Stimulated activated CD4-positive, alpha-beta T cell treated with anti-CD3 and anti-CD28 coated beads, Interleukin-1b, Interleukin-23, amount 100 ng/mL, for 1 hour (primary cell): ENCODE data around the gene NDUFB8.

ENCODE experiments used
- DNase-seq, 2 donors: peaks; one replicate each; pipeline ENCODE4 v3.0.0-alpha.2; 2020; ENCODE audit warnings: low read depth in 2 of 2

NDUFB8 gene

DNA sequence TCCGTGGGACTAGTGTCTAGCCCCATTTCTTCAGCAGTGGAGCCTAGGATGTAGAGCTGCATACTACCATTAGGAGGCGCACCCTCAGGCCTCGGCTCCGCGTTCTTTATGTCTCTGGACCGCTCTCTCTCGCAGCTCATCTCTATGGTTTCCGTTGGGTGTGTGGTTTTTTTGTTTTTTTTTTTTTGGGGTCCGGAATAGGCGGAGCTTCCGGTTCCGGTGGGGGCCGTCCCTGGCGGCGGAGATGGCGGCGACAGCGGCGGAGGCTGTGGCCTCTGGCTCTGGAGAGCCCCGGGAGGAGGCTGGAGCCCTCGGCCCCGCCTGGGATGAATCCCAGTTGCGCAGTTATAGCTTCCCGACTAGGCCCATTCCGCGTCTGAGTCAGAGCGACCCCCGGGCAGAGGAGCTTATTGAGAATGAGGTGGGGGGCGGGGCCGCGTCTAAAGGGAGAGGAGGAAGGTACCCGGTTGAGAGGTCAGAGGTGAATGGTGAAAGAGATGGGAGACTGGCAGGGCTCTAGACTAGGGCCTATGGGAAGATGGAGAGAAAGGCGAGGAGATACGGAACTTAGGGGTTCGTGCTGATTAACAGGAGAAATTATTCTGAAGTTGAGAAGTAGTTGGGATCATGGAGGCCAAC lies 6.2 kb upstream of the NDUFB8 start, which contains the start of gene HIF1AN:
HIF1AN (plus strand) TSS at position 229 of the 639 bp plus-strand sequence; CDS start at position 245, 16 bp downstream.
- DNase-seq = peak; percentile 70 to 82

DNA sequence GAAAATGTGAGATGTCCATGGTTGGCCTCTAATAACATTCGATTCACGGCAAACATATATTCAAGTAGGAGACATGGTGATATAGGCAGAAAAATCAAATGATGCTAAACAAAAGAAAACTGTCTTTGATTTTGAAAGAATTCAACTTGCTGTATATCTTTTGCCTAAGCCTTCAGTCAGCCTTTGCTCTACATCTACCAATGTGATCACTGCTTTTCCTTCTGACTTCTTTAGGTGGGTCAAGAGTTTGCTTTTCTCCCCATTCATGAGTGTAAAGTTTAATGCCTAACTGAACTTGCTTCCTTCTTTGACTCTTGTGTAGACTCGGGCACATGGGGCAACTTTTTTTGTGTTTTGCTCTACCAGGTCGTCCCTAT lies 5.7 kb upstream of the NDUFB8 start:
- no peak for DNase-seq

DNA sequence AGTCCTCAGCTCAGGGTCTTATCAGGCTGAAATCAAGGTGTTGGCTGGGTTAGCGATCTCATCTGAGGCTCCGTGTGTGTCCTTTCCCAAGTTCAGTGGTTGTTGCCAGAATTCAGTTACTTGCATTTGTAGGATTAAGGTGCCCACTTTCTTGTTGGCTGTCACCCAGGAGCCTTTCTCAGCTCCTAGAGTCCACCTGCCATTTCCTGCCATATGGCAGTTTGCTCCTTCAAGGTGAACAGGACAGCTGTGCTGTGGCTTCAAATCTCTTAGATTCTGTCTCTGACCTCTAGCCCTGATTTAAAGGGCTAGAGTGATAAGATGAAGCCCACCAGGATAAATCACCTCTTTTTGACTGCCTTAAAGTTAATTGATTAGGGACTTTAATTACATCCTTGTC lies 5.1 kb upstream of the NDUFB8 start:
- DNase-seq = no peak

DNA sequence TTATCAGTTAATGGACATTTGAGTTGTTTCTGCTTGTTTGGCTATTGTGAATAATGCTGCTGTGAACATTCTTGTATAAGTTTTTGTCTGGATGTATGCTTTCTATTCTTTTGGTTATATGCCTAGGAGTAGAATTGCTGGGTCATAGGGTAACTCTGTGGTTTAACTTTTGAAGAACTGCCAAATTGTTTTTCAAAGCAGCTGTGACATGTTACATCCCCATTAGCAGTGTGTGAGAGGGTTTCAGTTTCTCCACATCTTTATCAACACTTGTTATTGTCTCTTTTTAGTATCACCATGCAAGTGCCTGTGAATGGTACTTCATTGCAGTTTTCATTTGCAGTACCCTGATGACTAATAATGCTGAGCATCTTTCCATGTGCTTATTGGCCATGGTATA lies 2.1 kb upstream of the NDUFB8 start:
- no peak for DNase-seq

DNA sequence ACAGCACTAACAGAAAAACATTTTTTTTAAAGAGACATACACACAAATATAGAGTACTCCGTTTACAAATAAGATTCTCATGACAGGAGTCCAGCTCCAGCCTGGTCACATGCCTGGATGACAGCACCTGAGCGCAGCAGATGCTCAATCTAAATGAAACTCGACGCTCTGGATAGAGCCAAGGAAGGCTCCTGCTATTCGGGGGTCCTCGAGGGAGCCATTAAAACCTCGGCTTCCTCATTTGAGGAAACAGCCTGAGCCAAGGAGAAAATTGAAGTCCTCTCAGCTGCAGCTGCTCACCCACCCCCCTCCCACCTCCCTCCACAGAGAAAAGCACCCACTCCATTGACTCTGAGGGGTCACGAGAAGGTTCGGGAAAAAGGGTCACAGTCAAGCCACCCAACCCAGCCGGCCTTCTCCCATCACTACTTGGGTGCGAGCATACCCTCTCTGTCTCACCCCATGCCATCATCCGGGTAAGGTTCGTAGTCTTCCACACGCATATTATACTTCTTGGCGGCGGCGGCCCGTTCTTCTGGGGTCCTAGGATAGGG lies 673 bp downstream of the NDUFB8 start:
- DNase-seq = no peak

DNA sequence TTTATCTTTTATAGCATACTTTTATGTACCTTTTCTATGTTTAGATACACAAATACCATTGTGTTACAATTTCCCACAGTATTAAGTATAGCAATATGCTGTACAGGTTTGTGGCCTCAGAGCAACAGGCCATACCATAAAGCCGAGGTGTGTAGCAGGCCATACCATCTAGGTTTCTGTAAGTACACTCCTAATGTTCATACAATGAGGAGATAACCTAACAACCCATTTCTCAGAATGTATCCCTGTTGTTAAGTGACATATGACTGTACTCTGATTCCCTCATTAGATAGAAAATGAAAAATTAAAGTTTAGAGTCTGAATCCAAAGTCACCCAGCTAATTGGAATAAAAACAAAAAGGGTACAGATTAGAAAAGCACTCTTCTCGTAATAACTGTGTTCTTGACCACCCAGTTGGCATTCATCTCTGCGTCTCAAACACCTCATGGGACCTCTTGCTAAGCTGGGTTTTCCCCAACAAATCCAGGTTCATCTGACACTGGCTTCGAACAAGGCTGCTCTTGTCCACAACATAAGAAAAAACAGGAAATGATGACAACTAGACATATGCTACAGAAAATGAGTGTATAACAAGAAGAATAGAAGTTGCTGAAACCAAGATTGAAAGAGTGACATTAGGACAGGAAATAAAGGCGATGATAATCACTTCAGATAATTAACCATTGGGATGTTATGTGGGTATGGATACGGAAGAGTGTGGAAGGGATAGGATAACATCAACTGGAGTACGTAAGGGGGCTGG lies 1.4 kb downstream of the NDUFB8 start:
- no peak for DNase-seq

DNA sequence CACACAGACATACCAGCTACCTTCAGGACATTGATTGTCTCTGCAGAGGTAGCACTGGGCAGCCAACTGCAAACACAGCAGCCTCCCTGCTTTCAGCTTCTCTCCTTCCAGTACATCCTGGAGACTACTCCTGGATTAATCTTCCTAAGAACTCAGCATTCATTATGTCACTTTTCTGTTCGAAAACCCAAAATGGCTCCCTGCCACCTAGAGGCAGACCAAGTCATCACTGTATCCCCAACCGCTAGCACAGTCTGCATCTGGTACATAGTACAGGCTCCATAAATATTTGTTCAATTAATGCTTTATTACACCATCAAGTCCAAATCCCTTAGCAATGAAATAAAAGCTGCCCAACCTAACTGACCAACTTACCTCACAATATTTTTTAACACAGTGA lies 5.0 kb downstream of the NDUFB8 start:
- no peak for DNase-seq

DNA sequence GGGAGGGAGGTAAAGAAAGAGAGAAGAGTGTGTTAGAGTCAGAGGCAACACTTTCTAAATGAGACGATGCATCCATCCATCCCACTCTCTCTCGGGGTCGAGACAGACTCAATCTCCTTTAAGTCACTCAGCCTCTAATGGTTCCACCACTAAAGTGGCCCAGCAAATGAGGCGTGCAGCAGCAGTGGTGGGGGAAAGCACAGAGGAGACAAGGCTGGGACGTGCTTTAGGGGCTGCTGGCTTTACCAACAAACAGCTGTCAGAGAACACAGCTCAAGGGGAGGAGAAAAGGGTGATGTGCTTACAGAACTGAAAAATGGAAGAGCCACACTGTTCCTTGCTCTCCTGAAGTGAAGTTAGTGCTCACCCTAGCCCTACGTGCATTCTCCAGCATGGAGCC lies 5.5 kb downstream of the NDUFB8 start:
- no peak for DNase-seq

DNA sequence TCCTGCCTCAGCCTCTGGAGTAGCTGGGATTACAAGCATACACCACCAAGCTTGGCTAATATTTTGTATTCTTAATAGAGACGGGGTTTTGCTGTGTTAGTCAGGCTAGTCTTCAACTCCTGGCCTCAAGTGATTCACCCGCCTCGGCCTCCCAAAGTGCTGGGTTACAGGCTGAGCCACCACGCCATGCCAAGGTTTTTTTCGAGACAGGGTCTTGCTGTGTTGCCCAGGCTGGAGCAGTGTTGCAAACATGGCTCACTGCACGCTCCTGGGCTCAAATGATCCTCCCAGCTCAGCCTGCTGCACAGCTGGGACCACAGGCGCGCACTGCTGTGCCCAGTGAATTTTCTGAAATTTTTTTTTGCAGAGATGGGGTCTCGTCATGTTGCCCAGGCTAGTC lies 6.7 kb downstream of the NDUFB8 start:
- no peak for DNase-seq

DNA sequence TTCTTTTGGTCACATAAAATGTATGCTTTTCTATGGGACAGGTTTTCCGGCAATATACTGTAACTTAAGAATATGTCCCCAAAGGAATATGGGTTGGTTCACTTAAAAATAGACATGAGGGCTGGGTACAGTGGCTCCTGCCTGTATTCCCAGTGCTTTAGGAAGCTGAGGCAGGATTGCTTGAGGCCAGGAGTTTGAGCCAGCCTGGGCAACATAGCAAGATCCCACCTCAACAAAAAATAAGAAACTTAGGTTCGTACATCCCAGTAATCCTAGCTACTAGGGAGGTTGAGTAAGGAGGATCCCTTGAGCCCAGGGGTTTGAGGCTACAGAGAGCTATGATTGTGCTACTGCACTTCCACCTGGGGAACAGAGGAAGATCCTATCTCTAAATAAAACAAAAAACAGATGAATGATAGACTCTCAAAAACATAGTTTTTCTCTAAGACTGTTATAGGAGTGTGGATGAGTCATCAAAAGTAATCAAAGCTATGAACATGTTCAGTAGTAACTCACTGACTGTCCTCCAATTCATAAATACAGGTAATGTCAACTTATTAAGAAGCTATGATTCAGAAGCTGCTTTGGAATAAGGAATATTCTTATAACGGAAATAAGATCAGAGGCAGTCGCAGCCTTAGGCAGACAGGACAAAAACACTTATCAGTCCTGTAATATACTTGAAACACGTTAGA lies 7.4 kb downstream of the NDUFB8 start:
- no peak for DNase-seq

DNA sequence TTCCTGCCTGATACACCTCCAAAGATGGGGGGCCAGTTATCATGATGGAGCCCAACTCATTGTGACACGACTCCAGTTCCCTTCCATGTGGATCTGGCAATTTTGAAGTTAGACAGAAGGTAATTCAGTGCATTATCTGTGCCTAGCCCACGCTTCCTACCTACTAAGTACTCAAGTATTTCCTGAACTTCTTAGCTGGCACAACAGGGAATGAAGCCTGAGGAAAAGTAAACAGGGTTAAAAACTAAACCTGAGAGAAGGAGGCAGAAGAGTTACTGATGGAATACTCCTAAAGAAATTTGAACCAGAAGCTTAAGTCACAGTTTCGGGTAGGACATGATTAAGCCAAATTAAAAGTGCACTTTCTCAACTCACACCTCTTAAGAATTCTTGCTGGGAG lies 8.9 kb downstream of the NDUFB8 start:
- no peak for DNase-seq

DNA sequence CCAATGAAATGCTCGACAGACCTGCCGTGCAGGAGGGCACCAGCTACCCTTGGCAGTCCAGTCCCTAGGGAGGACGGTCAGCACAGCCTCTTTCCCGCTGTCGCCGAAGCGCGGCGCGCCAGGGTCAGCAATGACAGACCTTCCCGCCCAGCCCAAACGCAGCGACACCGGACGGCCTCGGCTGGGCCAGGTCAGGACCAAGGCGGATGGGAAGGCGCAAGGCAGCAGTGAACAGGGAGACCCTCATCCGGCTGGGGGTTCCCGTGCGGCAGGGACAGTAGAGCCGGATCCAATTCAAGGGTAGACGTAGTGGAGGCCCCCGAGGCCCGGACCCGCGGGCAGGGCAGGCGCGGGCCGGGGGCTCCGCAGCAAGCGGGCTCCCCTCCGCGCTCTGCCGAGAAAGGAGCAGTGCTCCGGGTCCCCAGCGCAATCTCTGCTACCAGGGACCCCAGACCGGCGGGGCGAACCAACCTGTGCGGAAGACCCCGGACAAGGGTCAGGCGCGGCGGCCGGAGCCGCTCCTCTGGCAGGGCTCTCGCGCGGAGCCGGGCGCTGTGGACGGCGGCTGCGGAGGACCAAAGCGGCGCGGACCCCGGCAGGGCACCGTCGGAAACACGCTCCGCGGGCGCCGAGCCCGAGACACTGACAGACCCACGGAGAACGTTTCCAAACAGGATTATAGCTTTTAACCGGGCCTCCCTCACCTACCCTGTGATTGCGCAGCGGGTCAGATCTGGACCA lies 10.2 kb downstream of the NDUFB8 start, which contains the start of gene SEC31B:
SEC31B (minus strand) TSS at position 551 of the 741 bp plus-strand sequence. CDS start 2,909 bp downstream, outside the sequence.
- DNase-seq = no peak

DNA sequence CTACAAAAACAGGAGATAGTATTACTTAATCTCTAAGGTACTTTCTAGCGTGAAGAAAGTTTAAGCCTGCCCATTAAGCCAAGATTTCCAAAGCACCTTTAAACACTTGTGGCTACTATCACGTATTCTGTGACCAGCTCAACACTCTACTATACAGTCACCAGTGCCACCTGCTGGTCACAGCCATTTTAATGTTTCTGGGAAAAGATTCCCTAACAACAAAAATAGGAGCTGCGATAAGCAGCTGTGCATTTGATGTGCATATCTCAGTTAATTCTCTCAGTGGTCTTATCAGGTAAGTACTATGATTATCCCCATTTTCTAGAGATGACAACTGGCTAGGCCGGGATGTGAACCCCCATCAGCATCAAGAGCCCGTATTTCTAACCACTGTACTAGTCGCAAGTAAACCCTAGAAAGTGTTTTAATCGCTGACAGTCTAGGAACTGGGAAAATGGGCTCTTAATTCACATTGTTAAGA lies 10.9 kb downstream of the NDUFB8 start:
- DNase-seq = peak in 1 of 2 donors; percentile 40

DNA sequence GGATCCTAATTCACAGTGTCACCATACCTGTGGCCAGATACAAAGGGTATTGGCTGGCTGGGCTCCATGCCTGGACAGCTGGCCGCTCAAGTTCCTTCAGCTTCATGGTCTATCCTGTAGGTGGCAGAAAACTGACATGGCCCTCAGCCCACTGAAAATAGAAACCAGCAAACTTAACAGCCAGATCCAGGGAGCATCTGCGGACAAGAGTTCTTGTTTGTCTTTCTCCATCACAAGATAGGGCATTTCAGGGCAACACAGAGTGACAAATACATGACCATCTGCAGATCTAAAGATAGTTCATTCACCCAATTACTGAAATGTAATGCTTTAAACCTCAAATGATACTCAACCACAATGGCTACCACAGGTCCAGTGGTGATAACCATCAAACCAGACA lies 12.8 kb downstream of the NDUFB8 start:
- no peak for DNase-seq

DNA sequence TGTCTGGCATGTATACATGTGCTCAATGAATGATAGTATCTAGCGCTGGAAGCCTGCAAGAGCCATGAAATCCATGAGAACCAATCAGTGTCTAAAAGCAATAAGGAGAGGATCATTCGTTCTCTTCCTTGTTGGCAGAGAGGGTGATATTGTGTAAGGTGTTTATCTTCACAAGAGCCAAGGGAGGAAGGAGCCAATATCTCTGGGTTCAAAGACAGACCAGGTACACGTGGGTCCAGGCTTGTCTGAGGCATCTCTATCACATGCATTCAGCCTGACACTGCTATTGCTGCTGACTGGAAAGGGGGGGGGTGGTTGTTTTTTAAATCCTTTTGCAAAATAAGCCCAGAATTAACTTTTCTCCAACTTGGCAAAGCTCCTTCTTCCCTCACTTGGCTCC lies 14.1 kb downstream of the NDUFB8 start:
- no peak for DNase-seq

DNA sequence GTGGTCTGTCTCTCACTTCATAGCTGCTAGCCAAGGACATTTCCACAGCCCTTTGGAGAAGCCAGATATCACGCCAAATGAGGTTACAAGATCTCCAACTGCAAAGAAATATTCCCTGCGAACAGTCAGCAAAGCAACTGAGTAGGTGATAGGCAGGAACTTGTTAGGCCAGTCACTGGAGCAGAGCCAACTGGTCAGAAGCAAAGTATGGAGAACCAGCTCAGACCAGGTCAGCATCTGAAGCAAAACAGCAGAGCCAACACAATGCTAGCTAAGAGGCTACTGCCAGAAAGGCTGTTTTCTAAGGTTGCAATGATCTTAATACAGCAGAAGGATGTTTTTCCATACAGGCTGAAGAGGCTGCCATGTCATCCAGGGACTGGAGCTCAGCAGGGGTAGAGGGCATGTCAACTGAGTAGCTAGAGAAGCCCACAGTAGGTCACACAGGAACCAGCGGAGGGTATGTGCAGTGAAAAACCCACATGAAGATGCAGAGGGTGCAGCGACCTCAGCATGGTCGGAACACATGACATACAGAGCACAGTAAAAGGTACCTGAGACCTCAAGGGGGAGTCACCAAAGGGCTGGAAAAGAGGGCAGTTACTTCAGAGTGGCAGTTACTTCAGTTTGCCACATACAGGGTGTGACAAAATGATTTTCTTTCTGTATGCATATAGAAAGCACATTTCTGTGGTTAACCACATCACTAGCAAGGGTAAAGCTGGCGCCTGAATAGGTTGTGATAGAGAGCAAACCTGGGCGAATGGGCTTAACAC lies 18.9 kb downstream of the NDUFB8 start:
- DNase-seq = peak in 1 of 2 donors; percentile 34

DNA sequence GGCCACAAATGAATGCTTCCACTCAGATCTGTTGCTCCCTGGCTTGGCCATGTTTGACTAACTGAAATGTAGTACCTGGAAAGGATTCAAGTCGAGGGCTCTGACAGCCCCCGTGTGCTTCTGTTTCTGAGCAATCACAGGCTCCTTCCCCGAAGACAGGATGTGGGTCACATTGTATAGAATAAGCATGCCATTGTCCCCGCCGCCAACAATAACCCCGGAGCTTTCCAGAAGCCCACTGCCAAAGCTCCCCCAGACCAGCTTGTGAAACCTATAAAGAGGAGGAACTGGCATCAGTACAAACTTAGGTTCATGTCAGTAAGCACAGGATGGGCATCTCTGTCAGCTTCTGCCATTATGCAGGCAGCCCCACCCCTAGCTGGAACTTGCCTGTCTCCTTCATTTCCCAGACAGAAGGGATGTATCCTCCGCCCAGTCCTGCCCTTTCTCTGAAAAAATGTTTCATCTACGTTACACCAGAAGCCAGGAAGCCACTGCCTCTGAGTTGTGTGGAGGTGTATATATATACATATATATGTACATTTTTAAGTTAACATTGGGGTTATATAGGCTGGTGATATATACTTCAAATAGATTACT lies 20.3 kb downstream of the NDUFB8 start:
- peak in 1 of 2 donors; percentile 22 for DNase-seq

DNA sequence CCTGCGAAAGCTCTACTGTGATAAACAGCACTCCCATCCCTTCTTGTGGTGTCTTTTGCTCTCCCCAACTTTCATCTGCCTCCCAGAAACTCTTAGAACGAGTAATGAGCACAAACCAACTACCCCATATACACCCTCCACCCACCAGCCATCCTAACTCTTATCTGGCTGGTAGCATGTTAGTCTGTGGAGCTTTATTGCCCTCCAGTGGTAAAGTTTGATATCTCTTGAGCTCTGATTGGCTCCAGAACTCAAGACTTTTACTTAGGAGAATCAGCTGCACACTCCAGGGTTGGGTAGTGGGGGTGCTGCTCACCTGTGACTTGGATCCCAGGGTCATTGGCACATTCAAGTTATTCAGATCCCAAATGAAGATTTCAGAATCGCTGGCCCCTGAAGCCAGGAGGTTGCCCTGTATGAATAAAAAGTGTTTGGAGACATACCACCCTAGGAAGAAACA lies 20.9 kb downstream of the NDUFB8 start:
- no peak for DNase-seq

DNA sequence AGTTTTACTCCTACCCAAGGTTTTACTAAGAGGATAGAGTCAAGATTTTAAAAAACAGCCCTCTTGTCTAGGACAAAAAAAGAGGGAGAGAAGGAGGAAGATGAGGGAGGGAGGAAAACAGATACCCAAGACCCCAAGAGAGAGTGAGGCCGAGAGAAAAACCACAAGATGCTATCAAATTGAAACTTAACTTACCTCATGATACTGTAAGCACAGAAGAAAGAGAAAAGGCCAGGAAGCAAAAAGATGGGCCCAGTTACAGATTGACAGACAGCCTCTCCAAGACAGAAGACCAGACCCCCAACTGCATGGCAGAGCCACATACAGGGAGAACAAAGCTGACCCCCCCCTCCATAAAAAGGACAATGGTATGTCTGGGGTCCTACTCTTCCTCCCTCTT lies 21.4 kb downstream of the NDUFB8 start:
- DNase-seq = no peak

DNA sequence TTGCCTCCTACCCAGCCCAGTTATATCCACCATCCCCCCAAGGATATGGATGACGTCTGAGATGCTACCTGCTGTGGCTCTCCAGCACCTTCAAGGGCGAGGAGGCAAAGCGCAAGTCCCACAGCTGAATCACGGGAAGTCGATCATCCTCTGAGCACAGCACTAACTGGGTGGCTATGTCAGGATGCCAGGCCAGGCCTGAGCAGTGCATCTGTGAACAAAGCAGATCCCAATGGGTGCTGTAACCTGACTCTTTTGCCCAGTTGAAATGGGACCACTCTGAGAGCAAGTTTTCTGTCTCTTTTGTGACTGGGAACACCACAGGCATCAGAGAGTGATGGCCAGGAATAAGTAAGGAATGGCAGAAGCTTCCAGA lies 22.3 kb downstream of the NDUFB8 start:
- DNase-seq = no peak
